Osteoblast (primary cell): ENCODE data around the gene MANF. TPM values are rescaled to one million over a fixed set of nuclear protein-coding genes. Genes with fewer than 3 reads are reported as not detected.
A peak's percentile ranks its signal among the peaks of the same experiment; 100 is the strongest.

Experiments used
- DNase-seq: peaks from one replicate; pipeline ENCODE4 v3.0.0; 2011; ENCODE audit warnings: low spot score, mixed read lengths; ENCODE audit not compliant: insufficient read length; ENCODE audit errors: missing footprints
- H2AFZ ChIP-seq: 2 replicates; pipeline ENCODE4 v1.6.0; 2011; ENCODE audit warnings: mild to moderate bottlenecking, low read length
- H3K27ac ChIP-seq: 2 replicates; pipeline ENCODE4 v1.5.1; 2011; ENCODE audit warnings: mild to moderate bottlenecking, low read depth, low read length, moderate library complexity
- H3K27me3 ChIP-seq: 2 replicates; pipeline ENCODE4 v1.6.0; 2012; ENCODE audit warnings: mild to moderate bottlenecking, control low read depth, inconsistent platforms, low read length, moderate library complexity; ENCODE audit not compliant: insufficient read depth
- H3K36me3 ChIP-seq: 2 replicates; pipeline ENCODE4 v1.5.1; 2011; ENCODE audit warnings: mild to moderate bottlenecking, low read length, control low read depth, moderate library complexity; ENCODE audit not compliant: insufficient read depth
- H3K4me1 ChIP-seq: 2 replicates; pipeline ENCODE4 v1.5.1; 2011; ENCODE audit warnings: mild to moderate bottlenecking, low read length, control low read depth, moderate library complexity; ENCODE audit not compliant: insufficient read depth
- H3K4me2 ChIP-seq: 2 replicates; pipeline ENCODE4 v1.6.0; 2011; ENCODE audit warnings: mild to moderate bottlenecking, low read length; ENCODE audit not compliant: insufficient read depth
- H3K4me3 ChIP-seq: fragments of 200-600 bp; sonication (generic); 3 replicates; pipeline ENCODE4 v1.5.1; 2012; ENCODE audit warnings: mild to moderate bottlenecking, low read length, inconsistent platforms; ENCODE audit not compliant: insufficient read depth
- H3K79me2 ChIP-seq: 2 replicates; pipeline ENCODE4 v1.6.0; 2012; ENCODE audit warnings: mild to moderate bottlenecking, low read length, control low read depth, inconsistent platforms; ENCODE audit not compliant: insufficient read depth
- H3K9me3 ChIP-seq: 2 replicates; pipeline ENCODE4 v1.5.1; 2011; ENCODE audit warnings: low read depth, low read length, control low read depth
- H4K20me1 ChIP-seq: 2 replicates; pipeline ENCODE4 v1.6.0; 2012; ENCODE audit warnings: mild to moderate bottlenecking, low read length, control low read depth; ENCODE audit not compliant: insufficient read depth
- total RNA-seq: library from RNA; depleted of rRNA; stranded (reverse); fragments of >200 nt; gene quantifications from 2 replicates; pipeline ENCODE4 v1.2.3, GENCODE V29; 2012
- TF ChIP-seq, protein P1 (sequence below): IDR thresholded peaks from 2 replicates; pipeline ENCODE4 v1.5.1; 2011; ENCODE audit warnings: mild to moderate bottlenecking, low read depth, low read length, moderate library complexity; ENCODE audit errors: extremely low read depth

The MANF gene
- total RNA-seq, 1 donor, result 37.3 TPM

DNA sequence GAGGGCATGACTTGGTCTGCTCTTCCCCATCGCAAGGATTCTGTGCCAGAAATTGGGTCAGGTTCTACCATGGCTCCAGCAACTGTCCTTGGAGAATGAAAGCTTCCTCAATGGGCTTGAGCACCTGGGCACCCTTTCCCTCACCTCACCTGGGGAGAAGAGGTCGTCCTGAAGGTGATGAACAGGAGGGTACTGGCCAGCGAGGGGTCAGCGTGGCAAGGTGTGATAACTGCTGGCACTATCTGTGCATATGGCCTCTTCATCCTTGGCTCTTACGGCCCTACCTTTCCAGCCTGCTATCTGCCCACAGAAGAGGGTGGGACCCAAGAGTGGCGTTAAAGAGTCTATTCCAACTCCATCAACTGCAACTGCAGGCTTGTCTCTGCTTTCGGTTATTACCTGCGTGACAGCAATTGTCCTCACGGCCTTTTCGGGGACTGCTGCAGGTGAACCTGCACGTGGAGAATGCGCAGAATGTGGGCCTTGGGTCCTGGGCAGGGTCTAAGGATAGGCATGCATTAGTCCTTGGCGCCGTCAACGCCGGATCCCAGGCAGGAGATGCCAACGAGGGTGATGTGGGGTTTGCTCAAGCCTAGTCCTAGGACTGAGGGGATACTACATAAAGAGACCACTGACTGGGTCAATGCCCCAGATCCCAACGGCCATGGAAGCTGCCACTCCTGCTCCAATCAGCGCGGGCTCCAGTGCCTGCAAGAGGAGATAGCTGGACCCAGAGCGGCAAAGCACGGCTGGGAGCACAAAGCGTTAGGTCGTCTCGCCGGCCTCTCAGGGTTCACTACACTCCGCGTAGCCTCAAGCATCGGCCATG lies 5.4 kb downstream of the MANF start:
- Histone ChIP-seq H3K27me3 (no peaks in the 10 kb centered on the region), H3K4me1 (peaks cover 50% of the 10 kb centered on the region), H3K36me3 (peaks cover 71% of the 10 kb centered on the region), H3K79me2 (peaks cover 72% of the 10 kb centered on the region), H3K9me3 (no peaks in the 10 kb centered on the region), H3K4me3 (peak overlapping the region; percentile 79), H2AFZ (peak overlapping the region; percentile 79), H4K20me1 (peaks cover 70% of the 10 kb centered on the region), H3K27ac (no peak overlapping the region), H3K4me2 (peak overlapping the region; percentile 80)
- peak; percentile 83 for DNase-seq
- TF ChIP-seq, protein P1, sequence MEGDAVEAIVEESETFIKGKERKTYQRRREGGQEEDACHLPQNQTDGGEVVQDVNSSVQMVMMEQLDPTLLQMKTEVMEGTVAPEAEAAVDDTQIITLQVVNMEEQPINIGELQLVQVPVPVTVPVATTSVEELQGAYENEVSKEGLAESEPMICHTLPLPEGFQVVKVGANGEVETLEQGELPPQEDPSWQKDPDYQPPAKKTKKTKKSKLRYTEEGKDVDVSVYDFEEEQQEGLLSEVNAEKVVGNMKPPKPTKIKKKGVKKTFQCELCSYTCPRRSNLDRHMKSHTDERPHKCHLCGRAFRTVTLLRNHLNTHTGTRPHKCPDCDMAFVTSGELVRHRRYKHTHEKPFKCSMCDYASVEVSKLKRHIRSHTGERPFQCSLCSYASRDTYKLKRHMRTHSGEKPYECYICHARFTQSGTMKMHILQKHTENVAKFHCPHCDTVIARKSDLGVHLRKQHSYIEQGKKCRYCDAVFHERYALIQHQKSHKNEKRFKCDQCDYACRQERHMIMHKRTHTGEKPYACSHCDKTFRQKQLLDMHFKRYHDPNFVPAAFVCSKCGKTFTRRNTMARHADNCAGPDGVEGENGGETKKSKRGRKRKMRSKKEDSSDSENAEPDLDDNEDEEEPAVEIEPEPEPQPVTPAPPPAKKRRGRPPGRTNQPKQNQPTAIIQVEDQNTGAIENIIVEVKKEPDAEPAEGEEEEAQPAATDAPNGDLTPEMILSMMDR, result no peak

DNA sequence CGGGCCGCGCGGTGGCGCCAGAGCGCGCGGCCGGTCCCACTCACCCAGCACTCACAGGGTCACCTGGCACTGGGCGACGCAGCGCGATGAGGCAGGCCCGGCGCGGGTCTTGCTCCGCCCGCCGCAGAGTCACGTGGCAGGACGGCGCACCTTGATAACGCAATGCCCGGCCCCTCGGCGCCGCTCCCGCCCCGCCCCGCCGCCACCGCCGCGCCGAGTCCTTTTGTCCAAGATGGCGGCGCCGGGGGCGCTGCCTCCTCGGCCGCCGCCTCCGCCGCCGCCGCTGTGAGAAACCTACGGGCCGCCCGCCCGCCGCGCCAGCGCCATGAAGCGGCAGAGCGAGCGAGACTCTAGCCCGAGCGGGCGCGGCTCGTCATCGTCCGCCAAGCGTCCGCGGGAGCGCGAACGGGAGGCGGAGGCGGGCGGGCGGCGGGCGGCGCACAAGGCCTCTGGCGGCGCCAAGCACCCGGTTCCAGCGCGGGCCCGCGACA lies 6.0 kb downstream of the MANF start, which contains the start of gene RBM15B:
Gene RBM15B, plus strand, starts transcription at position 211 of the 491 bp plus-strand sequence. Its CDS starts 115 bp downstream, at position 326.
- H3K36me3 ChIP-seq, result peaks cover 77% of the 10 kb centered on the region
- no peaks in the 10 kb centered on the region for H3K27me3 ChIP-seq
- TF ChIP-seq, protein P1, result peak; percentile 75
- H3K27ac ChIP-seq, result peak within 1 kb of the TSS; percentile 57
- no peaks in the 10 kb centered on the region for H3K9me3 ChIP-seq
- peak within 1 kb of the TSS; percentile 79 for H3K4me3 ChIP-seq
- H4K20me1 ChIP-seq, result peaks cover 77% of the 10 kb centered on the region
- H2AFZ ChIP-seq, result peak within 1 kb of the TSS; percentile 79
- peaks cover 45% of the 10 kb centered on the region for H3K4me1 ChIP-seq
- peak; percentile 100 for DNase-seq
- peak within 1 kb of the TSS; percentile 82 for H3K4me2 ChIP-seq
- peaks cover 72% of the 10 kb centered on the region for H3K79me2 ChIP-seq

DNA sequence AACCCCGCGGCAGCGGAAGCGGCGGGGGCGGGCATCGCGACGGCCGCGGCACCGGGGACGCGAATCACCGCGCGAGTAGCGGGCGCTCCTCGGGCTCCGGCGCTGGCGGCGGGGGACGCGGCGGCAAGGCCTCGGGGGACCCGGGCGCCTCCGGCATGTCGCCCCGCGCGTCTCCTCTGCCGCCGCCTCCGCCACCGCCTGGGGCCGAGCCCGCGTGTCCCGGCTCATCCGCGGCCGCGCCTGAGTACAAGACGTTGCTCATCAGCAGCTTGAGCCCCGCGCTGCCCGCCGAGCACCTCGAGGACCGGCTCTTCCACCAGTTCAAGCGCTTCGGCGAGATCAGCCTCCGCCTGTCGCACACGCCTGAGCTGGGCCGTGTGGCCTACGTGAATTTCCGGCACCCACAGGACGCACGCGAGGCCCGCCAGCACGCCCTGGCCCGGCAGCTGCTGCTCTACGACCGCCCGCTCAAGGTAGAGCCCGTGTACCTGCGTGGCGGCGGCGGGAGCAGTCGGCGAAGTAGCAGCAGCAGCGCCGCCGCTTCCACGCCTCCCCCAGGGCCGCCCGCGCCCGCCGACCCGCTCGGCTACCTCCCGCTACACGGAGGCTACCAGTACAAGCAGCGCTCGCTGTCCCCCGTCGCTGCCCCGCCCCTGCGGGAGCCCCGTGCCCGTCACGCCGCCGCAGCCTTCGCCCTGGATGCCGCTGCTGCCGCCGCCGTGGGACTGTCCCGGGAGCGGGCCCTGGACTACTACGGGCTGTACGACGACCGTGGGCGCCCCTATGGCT lies 6.7 kb downstream of the MANF start:
- no peak overlapping the region for H2AFZ ChIP-seq
- H3K9me3 ChIP-seq, result no peaks in the 10 kb centered on the region
- peaks cover 72% of the 10 kb centered on the region for H3K79me2 ChIP-seq
- peak overlapping the region; percentile 82 for H3K4me2 ChIP-seq
- H3K4me1 ChIP-seq, result peaks cover 38% of the 10 kb centered on the region
- H3K27me3 ChIP-seq, result no peaks in the 10 kb centered on the region
- peak overlapping the region; percentile 79 for H3K4me3 ChIP-seq
- H3K27ac ChIP-seq, result peak overlapping the region; percentile 57
- DNase-seq, result peak; percentile 90
- TF ChIP-seq, protein P1, result no peak
- H4K20me1 ChIP-seq, result peaks cover 75% of the 10 kb centered on the region
- H3K36me3 ChIP-seq, result peaks cover 79% of the 10 kb centered on the region
